ENCODE measurements around the gene SYNDIG1. TPM values are rescaled to one million over a fixed set of nuclear protein-coding genes. Genes with fewer than 3 reads are reported as not detected.

Gene SYNDIG1
- total and polyA plus RNA-seq, 2 of the 4 experiments (the other 2 are of a cell fraction): not detected

DNA sequence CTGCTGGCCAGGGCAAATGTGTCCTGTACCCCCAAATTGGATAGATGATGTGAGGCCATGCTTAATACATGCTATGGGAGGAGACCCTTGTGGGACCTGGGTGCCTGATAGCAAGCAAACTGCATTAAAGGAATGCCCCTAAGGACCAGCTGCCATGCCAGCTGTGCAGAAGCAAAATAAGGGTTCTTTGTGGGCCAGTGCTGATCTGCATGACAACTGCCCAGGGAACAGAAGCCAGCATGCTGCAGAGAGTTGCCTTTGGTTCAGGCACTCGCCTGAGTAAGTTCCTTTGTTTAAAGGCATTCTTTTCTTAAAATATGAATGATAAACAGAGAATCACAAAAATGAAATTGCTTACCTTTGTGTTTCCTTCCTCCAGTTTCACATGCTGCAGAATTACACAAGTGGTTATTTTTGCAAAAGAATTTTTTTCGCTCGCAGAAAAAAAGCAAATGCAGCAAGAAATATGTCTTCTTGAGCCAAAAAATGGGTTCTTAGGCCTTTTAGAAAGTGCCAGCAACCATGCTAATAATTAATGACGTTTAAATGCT, 6.9 kb upstream of the SYNDIG1 start:
- Histone ChIP-seq H3K79me1 (ENCODE audit: low read depth in 1 of 2, low read length in 2 of 2) (no peaks in the 10 kb centered on the region), H2AK9ac (replicated peaks; ENCODE audit: low read depth, low read length, poor library complexity) (no peak overlapping the region), H3K27me3 (ENCODE audit: control insufficient read depth, insufficient read depth, low read length) (peaks cover 7% of the 10 kb centered on the region), H3K4ac (ENCODE audit: low read depth, low read length) (no peak overlapping the region), H3K4me3 (ENCODE audit: insufficient read depth, low read depth, low read length) (no peak overlapping the region), H3K4me1 (ENCODE audit: control insufficient read depth, insufficient read depth, low read length) (no peaks in the 10 kb centered on the region), H3K9me3 (ENCODE audit: control insufficient read depth, insufficient read depth, low read length) (no peaks in the 10 kb centered on the region), H2BK5ac (ENCODE audit: low read depth, low read length, poor library complexity, severe bottlenecking) (no peak overlapping the region), H2AK5ac (ENCODE audit: low read depth, low read length) (no peak overlapping the region), H2BK15ac (ENCODE audit: low read depth, low read length) (no peak overlapping the region), H4K5ac (ENCODE audit: low read depth, low read length) (no peak overlapping the region), H3K27ac (ENCODE audit: insufficient read depth, low read length) (no peak overlapping the region), H4K20me1 (ENCODE audit: insufficient read depth, low read length) (no peaks in the 10 kb centered on the region), H4K91ac (ENCODE audit: insufficient read depth, low read depth, low read length) (no peak overlapping the region), H3K18ac (ENCODE audit: low read depth, low read length) (no peak overlapping the region), H3K9me1 (ENCODE audit: insufficient read depth, low read length) (no peaks in the 10 kb centered on the region), H3K36me3 (ENCODE audit: control insufficient read depth, insufficient read depth, low read length) (no peaks in the 10 kb centered on the region), H2AFZ (replicated peaks; ENCODE audit: low read length, poor library complexity) (no peak overlapping the region), H4K8ac (ENCODE audit: low read depth in 2 of 2, low read length in 2 of 2) (no peak overlapping the region), H2BK120ac (ENCODE audit: low read depth, low read length) (no peak overlapping the region), H3K14ac (replicated peaks; ENCODE audit: low read depth, low read length) (no peak overlapping the region), H3K4me2 (ENCODE audit: low read depth, low read length) (no peak overlapping the region), H3K23ac (ENCODE audit: low read depth, low read length) (no peak overlapping the region), H3K9ac (ENCODE audit: low read depth, low read length) (no peak overlapping the region), H3K56ac (ENCODE audit: extremely low read depth, insufficient read depth, low read length) (no peak overlapping the region), H2BK20ac (ENCODE audit: low read depth, low read length) (no peak overlapping the region)
- intact Hi-C loops (cut with micrococcal nuclease) (no loop called here), dilution Hi-C loops (cut with HindIII; ENCODE audit: low sequenced_read_pairs, unreplicated experiment) (no loop called here), in situ Hi-C loops (cut with MboI; ENCODE audit: low sequenced_read_pairs) (no loop called here)
- no CpG with 5 or more reads among the region's 4 CpGs for WGBS, 2 experiments (ENCODE audit: extremely low coverage in 2 of 2, insufficient read length in 1 of 2)
- ATAC-seq (ENCODE audit: low read depth) (no peak), DNase-seq (no peak)
- TF ChIP-seq SMC3 (IDR thresholded peaks at IDR 0.05; ENCODE audit: low read depth, low read length) (no peak), RCOR1 (IDR thresholded peaks at IDR 0.05; ENCODE audit: insufficient replicate concordance, low read length) (no peak), NFE2L2 (IDR thresholded peaks at IDR 0.05; ENCODE audit: low read depth, low read length) (no peak), POLR2A (IDR thresholded peaks at IDR 0.05; ENCODE audit: low read depth, low read length) (no peak), MXI1 (IDR thresholded peaks at IDR 0.05; ENCODE audit: borderline replicate concordance, low read depth, low read length) (no peak), FOS (IDR thresholded peaks at IDR 0.05; ENCODE audit: low read depth, low read length) (no peak), RFX5 (IDR thresholded peaks at IDR 0.05; ENCODE audit: low read depth, low read length) (no peak), MAFK (IDR thresholded peaks at IDR 0.05; ENCODE audit: low read depth, low read length) (no peak), BHLHE40 (IDR thresholded peaks at IDR 0.05; ENCODE audit: low read depth, low read length) (no peak), RAD21 (IDR thresholded peaks at IDR 0.05; ENCODE audit: low read length) (no peak), MAZ (IDR thresholded peaks at IDR 0.05; ENCODE audit: borderline replicate concordance, low read depth, low read length) (no peak), CHD1 (IDR thresholded peaks at IDR 0.05; ENCODE audit: low read depth, low read length) (no peak), CEBPB (IDR thresholded peaks at IDR 0.05; ENCODE audit: low read depth, low read length) (no peak)
- TF ChIP-seq, protein P1, sequence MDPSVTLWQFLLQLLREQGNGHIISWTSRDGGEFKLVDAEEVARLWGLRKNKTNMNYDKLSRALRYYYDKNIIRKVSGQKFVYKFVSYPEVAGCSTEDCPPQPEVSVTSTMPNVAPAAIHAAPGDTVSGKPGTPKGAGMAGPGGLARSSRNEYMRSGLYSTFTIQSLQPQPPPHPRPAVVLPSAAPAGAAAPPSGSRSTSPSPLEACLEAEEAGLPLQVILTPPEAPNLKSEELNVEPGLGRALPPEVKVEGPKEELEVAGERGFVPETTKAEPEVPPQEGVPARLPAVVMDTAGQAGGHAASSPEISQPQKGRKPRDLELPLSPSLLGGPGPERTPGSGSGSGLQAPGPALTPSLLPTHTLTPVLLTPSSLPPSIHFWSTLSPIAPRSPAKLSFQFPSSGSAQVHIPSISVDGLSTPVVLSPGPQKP (IDR thresholded peaks at IDR 0.05; ENCODE audit: borderline replicate concordance, low read depth, low read length): no peak
- TF ChIP-seq, protein P2, sequence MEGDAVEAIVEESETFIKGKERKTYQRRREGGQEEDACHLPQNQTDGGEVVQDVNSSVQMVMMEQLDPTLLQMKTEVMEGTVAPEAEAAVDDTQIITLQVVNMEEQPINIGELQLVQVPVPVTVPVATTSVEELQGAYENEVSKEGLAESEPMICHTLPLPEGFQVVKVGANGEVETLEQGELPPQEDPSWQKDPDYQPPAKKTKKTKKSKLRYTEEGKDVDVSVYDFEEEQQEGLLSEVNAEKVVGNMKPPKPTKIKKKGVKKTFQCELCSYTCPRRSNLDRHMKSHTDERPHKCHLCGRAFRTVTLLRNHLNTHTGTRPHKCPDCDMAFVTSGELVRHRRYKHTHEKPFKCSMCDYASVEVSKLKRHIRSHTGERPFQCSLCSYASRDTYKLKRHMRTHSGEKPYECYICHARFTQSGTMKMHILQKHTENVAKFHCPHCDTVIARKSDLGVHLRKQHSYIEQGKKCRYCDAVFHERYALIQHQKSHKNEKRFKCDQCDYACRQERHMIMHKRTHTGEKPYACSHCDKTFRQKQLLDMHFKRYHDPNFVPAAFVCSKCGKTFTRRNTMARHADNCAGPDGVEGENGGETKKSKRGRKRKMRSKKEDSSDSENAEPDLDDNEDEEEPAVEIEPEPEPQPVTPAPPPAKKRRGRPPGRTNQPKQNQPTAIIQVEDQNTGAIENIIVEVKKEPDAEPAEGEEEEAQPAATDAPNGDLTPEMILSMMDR (conservative IDR thresholded peaks at IDR 0.05; ENCODE audit: low read depth, low read length): no peak
- TF ChIP-seq, protein P3, sequence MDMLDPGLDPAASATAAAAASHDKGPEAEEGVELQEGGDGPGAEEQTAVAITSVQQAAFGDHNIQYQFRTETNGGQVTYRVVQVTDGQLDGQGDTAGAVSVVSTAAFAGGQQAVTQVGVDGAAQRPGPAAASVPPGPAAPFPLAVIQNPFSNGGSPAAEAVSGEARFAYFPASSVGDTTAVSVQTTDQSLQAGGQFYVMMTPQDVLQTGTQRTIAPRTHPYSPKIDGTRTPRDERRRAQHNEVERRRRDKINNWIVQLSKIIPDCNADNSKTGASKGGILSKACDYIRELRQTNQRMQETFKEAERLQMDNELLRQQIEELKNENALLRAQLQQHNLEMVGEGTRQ (IDR thresholded peaks at IDR 0.05; ENCODE audit: low read depth, low read length): no peak
- no TSS peak for BruUV-seq (replicated peaks)
- POLR2A ChIA-PET (ENCODE audit: unreplicated experiment): no interaction called here
- CTCF ChIA-PET: no interaction called here

Measured in IMR-90 (cell line).